ENCODE results near the gene MAP1LC3B.

The MAP1LC3B gene

DNA sequence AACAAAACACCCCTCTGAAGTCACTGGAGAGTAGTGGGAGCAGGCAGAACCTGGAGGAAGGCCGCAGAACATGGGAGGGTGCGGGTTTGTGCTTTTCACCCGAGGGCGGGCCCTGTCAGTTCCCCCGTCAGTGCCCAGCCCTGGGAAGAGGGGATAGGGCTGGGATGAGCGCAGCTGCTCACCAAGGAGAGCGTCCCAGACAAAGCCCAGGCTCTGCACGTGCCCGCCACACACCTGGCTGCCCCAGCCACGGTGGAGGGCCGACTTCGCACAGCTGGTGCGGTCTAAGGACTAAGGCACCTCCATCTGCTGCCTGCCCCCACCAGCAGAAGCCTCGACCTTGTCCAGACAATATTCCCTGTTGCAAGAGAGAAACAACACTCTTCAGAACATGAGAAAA lies 61.2 kb downstream of the MAP1LC3B start:
- DNase-seq (ENCODE audit: low read depth in 2 of 3, low spot score in 2 of 3), result no peak
